Activated CD4-positive, alpha-beta T cell treated with anti-CD3 and anti-CD28 coated beads, Interleukin-2, amount 10 ng/mL, durations not matched to agents 7 days and 5 days (primary cell): ENCODE results near the gene TMEM101. TPM values are rescaled to one million over a fixed set of nuclear protein-coding genes. Genes with fewer than 3 reads are reported as not detected.

Source experiments
- total RNA-seq, 2 experiments: library from RNA; stranded (reverse); gene quantifications; one replicate each; pipeline ENCODE4 v1.2.3, GENCODE V29; 2021

Gene TMEM101
- total RNA-seq, 2 experiments from 2014 or later = 25.6 to 28.8 TPM

Other genes with a start within 250 kb of the TMEM101 start
- 1 to 10 TPM; 7.1 to 8.3 TPM for gene DUSP3, start 236.0 kb downstream of the TMEM101 start, total RNA-seq
- gene CFAP97D1, start 234.5 kb downstream of the TMEM101 start, total RNA-seq = not detected
- not detected for gene MPP3, start 181.8 kb downstream of the TMEM101 start, total RNA-seq
- gene CD300LG, start 167.8 kb downstream of the TMEM101 start, total RNA-seq = not detected
- under 1 TPM; 0.60 to 0.69 TPM for gene MPP2, start 107.4 kb downstream of the TMEM101 start, total RNA-seq
- gene PPY, start 72.5 kb downstream of the TMEM101 start, total RNA-seq = not detected
- not detected for gene PYY, start 61.0 kb downstream of the TMEM101 start, total RNA-seq
- gene NAGS, start 10.3 kb downstream of the TMEM101 start, total RNA-seq = under 1 TPM; 0.75 to 0.79 TPM
- gene LSM12, start 51.7 kb upstream of the TMEM101 start, total RNA-seq = 10 to 100 TPM; 59.3 to 64.8 TPM
- 10 to 100 TPM; 18.1 to 25.2 TPM for gene G6PC3, start 55.8 kb upstream of the TMEM101 start, total RNA-seq
- 10 to 100 TPM; 27.0 to 32.3 TPM for gene HDAC5, start 108.7 kb upstream of the TMEM101 start, total RNA-seq
- gene HROB, start 127.0 kb upstream of the TMEM101 start, total RNA-seq = 10 to 100 TPM; 15.1 to 16.4 TPM
- gene ASB16, start 155.7 kb upstream of the TMEM101 start, total RNA-seq = under 1 TPM in 1 of 2 experiments, not detected in 1; 0.30 TPM
- gene TMUB2, start 172.0 kb upstream of the TMEM101 start, total RNA-seq = 10 to 100 TPM; 36.6 to 37.1 TPM
- 100 to 1,000 TPM; 110 to 112 TPM for gene ATXN7L3, start 184.9 kb upstream of the TMEM101 start, total RNA-seq
- 100 to 1,000 TPM; 186 to 195 TPM for gene UBTF, start 204.7 kb upstream of the TMEM101 start, total RNA-seq